Inflammatory macrophage treated with lipopolysaccharide for 4 hours (primary cell): ENCODE results near the gene RASSF3.
A peak's percentile ranks its signal among the peaks of the same experiment; 100 is the strongest.

ENCODE experiments used
- DNase-seq: peaks from one replicate; pipeline ENCODE4 v3.0.0-alpha.2; 2020

Gene RASSF3

DNA sequence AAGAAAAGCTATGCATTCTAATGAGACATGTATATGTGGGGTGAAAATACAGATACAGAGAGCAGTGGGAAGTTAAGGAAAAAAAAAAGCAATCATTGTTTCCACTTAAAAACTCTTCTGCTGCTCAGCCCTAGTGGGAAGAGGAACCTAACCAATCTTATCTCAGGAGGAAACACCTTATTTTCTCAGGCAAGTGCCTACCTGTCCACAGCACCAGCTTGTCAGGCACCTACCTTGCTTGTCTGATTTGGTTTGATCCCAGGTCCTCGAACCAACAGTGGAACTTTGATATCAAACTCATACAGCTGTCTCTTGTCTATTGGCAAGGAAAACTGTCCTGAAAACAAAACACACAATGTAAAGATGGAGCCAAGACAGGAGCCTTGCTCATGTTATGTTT lies 126.5 kb downstream of the RASSF3 start:
- no peak for DNase-seq

DNA sequence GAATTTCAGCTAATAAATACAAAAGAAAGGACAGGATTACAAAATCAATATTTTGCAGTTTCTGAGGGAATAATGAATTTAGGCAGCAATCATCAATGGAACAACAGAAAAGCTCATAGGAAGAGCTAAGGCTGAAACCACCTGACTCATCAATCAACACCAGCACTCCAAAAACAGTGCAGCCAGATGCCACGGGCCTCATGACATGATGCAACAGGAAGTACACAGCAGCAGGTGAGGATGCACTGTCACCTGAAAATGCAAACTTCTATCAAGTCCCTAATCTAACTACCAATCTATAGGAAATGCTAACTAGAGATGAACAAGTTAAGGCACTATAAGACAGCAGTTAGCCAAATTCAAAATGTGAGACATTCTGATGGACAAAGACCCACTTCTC lies 127.2 kb downstream of the RASSF3 start:
- DNase-seq, result no peak

DNA sequence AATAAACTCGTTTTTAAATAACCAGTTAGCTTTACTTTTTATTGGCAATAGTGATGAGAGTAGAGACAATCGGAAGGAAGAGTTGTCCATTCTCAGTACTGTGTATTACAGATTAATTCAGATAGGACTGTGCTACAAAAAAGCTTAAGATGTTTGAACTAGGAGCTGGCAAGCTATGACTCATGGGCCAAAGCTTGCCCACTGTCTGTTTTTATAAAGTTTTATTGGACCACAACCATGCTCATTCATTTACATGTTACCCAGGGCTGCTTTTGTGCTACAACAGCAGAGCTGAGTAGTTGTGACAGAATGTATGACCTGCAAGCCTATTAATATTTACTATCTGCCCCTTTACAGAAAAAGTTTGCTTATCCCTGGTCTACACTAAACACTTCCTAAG lies 129.5 kb downstream of the RASSF3 start:
- DNase-seq, result no peak

DNA sequence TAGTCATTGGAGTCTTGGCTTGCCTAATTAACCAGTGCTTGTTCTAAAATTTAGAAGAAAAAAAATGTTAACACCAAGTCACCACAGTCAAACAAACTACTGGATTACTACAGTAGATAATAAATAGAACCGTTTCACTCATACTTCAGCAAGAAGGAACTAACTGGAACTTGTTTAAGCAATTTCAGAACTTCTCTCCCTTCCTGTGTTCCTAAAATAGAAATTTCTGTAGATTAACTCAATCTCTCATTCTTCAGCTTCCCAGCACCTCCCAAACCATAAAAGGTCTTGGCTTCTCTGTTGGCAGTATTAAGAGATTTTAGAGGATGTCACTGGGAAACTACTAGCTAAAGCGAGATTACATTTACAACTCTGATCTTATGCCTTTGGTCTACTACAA lies 130.4 kb downstream of the RASSF3 start:
- peak; percentile 67 for DNase-seq

DNA sequence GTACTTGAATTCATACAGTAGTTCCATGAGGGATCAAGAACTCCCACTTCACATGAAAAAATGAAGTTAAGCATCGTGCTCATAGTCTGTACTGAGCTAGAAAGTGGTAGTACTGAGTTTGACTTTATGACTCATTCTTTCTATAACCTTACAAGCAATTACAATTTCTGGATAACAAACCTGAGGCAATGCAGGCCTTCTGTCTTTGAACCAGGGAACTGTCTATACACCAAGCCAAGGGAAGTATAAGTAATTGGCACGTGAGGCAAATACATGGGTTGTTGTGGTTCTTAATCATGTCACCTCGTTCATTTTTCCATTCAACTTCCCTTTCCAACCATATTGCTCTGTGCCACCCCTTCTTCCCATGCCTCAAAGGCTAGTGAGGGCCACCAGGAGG lies 132.1 kb downstream of the RASSF3 start:
- DNase-seq, result peak; percentile 76

DNA sequence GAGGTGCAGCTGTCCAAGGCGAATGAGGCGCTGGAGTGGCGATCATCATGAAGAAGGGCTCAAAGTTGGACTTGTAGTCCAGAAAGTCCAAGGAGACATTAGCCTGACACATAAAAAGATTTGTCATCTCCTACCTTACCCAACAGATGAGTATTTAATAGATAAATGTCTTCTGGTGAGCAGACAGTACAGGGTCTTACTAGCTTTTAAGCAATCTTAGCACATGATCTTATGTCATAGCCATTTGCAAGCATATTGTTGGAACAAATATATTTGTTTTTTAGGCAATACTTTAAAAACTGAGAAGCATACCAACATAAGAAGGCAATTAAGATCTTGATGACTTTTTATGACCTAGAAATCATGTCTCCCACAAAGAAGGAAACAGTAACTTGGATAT lies 132.9 kb downstream of the RASSF3 start:
- DNase-seq, result peak; percentile 57

DNA sequence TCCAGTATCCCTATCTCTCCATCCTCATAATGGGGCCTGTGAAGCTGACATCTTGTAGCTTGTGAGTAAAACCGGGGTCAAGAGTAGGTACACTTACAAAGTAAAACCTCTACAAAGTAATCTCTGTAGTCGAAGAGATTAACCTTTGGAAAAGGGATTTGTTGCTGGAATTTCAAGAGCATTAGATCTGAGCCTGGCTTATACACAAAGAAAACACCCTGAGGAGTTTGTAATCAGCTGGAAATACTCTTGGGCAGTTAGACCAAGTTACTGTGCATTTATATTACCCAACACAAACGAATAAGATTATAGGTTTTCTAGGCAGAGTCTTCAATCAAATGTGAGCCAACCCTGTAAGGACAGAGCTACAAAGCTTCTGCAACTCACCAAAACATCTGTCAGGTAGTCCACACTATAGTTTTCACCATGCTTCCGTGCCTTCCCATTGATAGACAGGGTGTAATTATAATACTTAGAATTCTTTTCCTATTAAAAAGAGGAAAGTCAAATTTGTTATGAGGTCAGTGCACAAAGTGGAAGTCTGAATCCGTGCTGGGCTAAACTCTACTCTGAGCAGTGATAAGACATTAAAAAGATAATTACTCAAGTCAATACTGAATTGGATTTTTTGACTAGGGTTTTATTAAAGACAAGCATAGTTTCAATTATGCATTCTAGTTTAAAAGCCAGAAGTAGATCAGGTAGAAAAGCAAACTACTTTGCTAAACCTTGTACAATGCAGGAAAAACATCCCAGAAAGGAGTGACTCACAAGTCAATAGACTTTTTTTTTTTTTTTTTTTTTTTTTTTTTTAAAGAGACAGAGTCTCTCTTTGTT lies 134.3 kb downstream of the RASSF3 start:
- DNase-seq, result peak; percentile 44

DNA sequence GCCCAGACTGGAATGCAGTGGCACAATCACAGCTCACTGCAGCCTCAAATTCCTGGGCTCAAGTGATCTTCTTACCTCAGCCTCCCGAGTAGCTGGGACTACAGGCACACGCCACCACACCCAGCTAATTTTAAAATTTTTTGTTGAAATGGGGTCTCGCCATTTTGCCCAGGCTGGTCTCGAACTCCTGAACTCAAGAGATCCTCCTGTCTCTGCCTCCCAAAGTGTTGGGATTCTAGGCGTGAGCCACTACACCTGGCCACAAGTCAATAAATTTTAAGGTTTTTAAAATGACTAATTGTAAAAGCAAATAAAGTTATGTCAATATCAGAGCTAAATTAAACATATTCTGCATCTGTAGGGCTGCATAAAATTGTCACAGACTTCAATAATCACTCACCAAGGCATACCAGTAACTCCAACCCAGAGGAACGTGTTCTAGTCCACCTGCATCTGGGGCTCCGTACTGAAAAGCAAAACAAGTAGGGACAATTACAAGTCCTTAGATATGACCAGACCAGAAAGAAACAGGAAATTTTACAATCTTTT lies 135.0 kb downstream of the RASSF3 start:
- no peak for DNase-seq

DNA sequence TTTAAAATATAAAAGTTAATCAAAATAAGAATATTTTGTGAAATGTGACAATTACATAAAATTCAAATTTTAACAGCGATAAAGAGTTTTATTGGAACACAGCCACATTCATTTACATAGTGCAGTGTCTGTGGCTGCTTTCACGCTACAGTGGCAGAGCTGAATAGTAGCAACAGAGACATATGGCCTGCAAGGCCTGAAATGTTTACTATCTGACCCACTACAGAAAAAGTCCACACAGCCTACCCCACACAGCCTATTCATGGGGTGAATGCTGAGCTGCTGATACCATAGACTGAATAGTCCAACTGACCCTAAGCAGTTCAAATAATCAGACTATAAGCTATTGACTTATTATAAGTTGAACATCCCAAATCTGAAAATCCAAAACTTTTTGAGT lies 135.7 kb downstream of the RASSF3 start:
- no peak for DNase-seq

DNA sequence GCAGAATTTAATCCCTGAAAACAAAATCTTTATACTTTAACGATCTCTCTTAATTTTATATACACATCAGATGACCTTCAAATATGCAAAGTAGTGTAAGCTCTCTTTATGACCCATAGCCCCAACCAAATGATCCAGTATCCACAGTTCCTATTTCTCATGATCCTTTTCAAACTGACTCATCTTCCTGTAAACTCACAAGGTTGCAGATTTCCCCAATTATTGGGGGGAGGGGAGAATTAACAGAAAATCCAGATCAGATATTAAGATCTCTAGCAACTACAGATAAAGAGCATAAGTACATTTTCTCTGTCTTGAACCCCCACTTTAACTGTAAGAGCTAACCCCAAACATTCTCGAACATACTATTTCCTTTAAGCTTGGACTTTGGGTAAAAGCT lies 136.4 kb downstream of the RASSF3 start:
- peak; percentile 88 for DNase-seq
